Gastroesophageal sphincter (tissue), 2 donors: ENCODE results near the gene ATF6.

Experiments used
- EP300 ChIP-seq: sonication (generic); formaldehyde crosslinking; IDR thresholded peaks from one replicate; pipeline ENCODE4 v1.6.1; 2017; ENCODE audit warnings: antibody characterized with exemption, mild to moderate bottlenecking
- POLR2A ChIP-seq, 2 donors: fragments of 450-650 bp; IDR thresholded peaks; one replicate each; pipeline ENCODE4 v1.6.1; 2017; ENCODE audit warnings: antibody characterized with exemption in 2 of 2, mild to moderate bottlenecking in 2 of 2, moderate library complexity in 1 of 2

- TF ChIP-seq EP300 (no peak), POLR2A (IDR thresholded peaks at IDR 0.05) (no peak)
These were observed 216.8 kb downstream of the ATF6 start for GRCh38 chr1:161982917-161983316.
